Measurements from ENCODE around the gene FBXL14. TPM values are rescaled to one million over a fixed set of nuclear protein-coding genes. Genes with fewer than 3 reads are reported as not detected.

The FBXL14 gene
- total RNA-seq, 1 experiment from 2014 or later = 18.3 TPM

DNA sequence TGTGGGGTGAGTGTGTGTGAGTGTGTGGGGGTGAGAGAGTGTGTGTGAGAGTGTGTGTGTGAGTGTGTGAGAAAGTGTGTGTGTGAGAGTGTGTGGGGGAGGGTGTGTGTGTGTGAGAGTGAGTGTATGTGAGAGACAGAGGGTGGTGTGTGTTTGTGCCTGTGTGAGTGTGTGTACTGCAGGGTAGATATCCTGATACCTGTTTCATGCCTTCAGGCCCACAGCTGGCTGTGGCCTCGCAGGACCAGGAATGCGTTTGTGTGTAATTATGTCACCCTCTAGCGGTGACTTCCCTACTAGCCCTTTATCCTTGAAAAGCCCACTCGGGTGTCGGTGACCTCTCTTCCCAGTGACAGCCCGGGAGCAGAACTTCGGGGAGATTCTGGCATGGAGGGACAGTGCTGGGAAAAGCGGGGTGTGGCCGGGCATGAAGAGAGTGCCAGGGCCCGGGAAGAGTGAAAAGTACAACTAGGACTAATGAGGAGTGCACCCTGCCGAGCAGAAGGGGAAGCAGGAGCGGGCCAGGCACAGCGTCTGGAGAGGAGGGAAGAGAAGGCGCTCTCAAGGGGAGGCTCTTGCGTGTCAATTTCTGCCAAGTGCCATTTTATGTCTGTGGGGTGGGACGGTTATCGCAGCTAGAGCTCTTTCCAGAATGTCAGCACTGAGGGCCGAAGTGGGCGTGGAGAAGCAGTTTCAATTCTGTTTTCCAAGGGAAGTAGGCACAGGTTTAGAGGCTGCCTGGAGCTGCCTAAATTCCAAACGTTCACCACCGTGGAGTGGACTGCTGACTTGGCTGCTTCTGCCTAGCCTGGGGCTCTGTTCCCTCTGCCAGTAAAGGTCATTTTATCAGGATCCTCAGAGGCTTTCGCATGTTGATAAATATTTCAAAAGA lies 11.0 kb upstream of the FBXL14 start:
- TF ChIP-seq EZH2phosphoT487 (IDR thresholded peaks at IDR 0.05; ENCODE audit: borderline replicate concordance, low read length) (no peak), EZH2 (IDR thresholded peaks at IDR 0.05; ENCODE audit: low read length, unreplicated experiment) (no peak)
- TF ChIP-seq, protein P1, sequence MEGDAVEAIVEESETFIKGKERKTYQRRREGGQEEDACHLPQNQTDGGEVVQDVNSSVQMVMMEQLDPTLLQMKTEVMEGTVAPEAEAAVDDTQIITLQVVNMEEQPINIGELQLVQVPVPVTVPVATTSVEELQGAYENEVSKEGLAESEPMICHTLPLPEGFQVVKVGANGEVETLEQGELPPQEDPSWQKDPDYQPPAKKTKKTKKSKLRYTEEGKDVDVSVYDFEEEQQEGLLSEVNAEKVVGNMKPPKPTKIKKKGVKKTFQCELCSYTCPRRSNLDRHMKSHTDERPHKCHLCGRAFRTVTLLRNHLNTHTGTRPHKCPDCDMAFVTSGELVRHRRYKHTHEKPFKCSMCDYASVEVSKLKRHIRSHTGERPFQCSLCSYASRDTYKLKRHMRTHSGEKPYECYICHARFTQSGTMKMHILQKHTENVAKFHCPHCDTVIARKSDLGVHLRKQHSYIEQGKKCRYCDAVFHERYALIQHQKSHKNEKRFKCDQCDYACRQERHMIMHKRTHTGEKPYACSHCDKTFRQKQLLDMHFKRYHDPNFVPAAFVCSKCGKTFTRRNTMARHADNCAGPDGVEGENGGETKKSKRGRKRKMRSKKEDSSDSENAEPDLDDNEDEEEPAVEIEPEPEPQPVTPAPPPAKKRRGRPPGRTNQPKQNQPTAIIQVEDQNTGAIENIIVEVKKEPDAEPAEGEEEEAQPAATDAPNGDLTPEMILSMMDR (conservative IDR thresholded peaks at IDR 0.05; ENCODE audit: low read depth, low read length) = peak; percentile 83
- BruUV-seq (replicated peaks) = TSS peak; percentile 62
- Histone ChIP-seq H3K27me3 (ENCODE audit: low read length) (no peaks in the 10 kb centered on the region), H3K9me3 (ENCODE audit: low read length) (no peaks in the 10 kb centered on the region), H3K4me3 (ENCODE audit: low read length) (peak overlapping the region; percentile 66), H3K36me3 (ENCODE audit: low read depth, low read length) (no peaks in the 10 kb centered on the region; the same call in 1 of the 2 replicates), H3K4me1 (ENCODE audit: insufficient read depth, low read length) (peaks cover 10% of the 10 kb centered on the region), H3K4me2 (ENCODE audit: low read length) (peak overlapping the region; percentile 85), H3K9me2 (replicated peaks; ENCODE audit: low read length) (no peaks in the 10 kb centered on the region), H3F3A (ENCODE audit: low read length, unreplicated experiment) (no peaks in the 10 kb centered on the region), H3K79me2 (ENCODE audit: low read length) (no peaks in the 10 kb centered on the region), H3K9ac (ENCODE audit: low read length) (peak overlapping the region; percentile 5; the same call in 1 of the 2 replicates), H4K20me1 (ENCODE audit: low read length) (no peaks in the 10 kb centered on the region), H2AFZ (ENCODE audit: low read length) (peak overlapping the region; percentile 84), H3K27ac (ENCODE audit: low read length) (peak overlapping the region; percentile 45)
- peak; percentile 84 for DNase-seq
- ChIA-PET POLR2A (ENCODE audit: unreplicated experiment) (interaction anchor here (0.6 kb wide), 1 partner anchor 813 kb away, joined by 4 read pairs; no protein-coding TSS in a partner anchor), CTCF (interaction anchor here (0.5 to 1.9 kb wide), 3 partner anchors 13 to 529 kb away, joined by 3 to 9 read pairs (median 3); no protein-coding TSS in a partner anchor)
- peak; percentile 69 for ATAC-seq
- intact Hi-C loops (cut with micrococcal nuclease) = no loop called here

- Histone ChIP-seq H3K27me3 (ENCODE audit: low read length) (no peaks in the 10 kb centered on the region), H3K4me3 (ENCODE audit: low read length) (no peak overlapping the region), H3K27ac (ENCODE audit: low read length) (no peak overlapping the region), H3K79me2 (ENCODE audit: low read length) (no peaks in the 10 kb centered on the region), H3K9ac (ENCODE audit: low read length) (no peak overlapping the region), H3K4me1 (ENCODE audit: insufficient read depth, low read length) (peaks cover 10% of the 10 kb centered on the region), H3K9me2 (replicated peaks; ENCODE audit: low read length) (no peaks in the 10 kb centered on the region), H2AFZ (ENCODE audit: low read length) (no peak overlapping the region), H3K4me2 (ENCODE audit: low read length) (no peak overlapping the region), H3K36me3 (ENCODE audit: low read depth, low read length) (no peaks in the 10 kb centered on the region; the same call in 1 of the 2 replicates), H3F3A (ENCODE audit: low read length, unreplicated experiment) (no peaks in the 10 kb centered on the region), H4K20me1 (ENCODE audit: low read length) (no peaks in the 10 kb centered on the region), H3K9me3 (ENCODE audit: low read length) (no peaks in the 10 kb centered on the region)
- ATAC-seq = no peak
- CTCF ChIA-PET = interaction anchor here (0.5 to 1.9 kb wide), 3 partner anchors 12 to 528 kb away, joined by 3 to 9 read pairs (median 3); no protein-coding TSS in a partner anchor
- POLR2A ChIA-PET (ENCODE audit: unreplicated experiment) = no interaction called here
- intact Hi-C loops (cut with micrococcal nuclease) = no loop called here
- TF ChIP-seq, protein P1 (conservative IDR thresholded peaks at IDR 0.05; ENCODE audit: low read depth, low read length) = no peak
- TF ChIP-seq EZH2phosphoT487 (IDR thresholded peaks at IDR 0.05; ENCODE audit: borderline replicate concordance, low read length) (no peak), EZH2 (IDR thresholded peaks at IDR 0.05; ENCODE audit: low read length, unreplicated experiment) (no peak)
- DNase-seq = no peak
- BruUV-seq (replicated peaks) = no TSS peak
Measured at GRCh38 chr12:1604464-1604863, 10.1 kb upstream of the FBXL14 start.
